GM18505 (cell line): ENCODE measurements around the gene DSTN.
"Not testable (repeated sequence)": the region's sequence is repeated elsewhere in the genome, so short reads cannot be mapped to it uniquely, and the experiment has no call there.

Experiments used
- ATAC-seq: cut with Tn5 transposase; IDR thresholded peaks from one replicate; pipeline ENCODE4 v1.9.1; 2021; ENCODE audit not compliant: unreplicated experiment
- POLR2A ChIP-seq: IDR thresholded peaks from 4 replicates; pipeline ENCODE4 v1.6.1; 2011; ENCODE audit warnings: borderline replicate concordance; ENCODE audit not compliant: insufficient read depth, insufficient read length; ENCODE audit errors: extremely low read depth

DSTN gene

DNA sequence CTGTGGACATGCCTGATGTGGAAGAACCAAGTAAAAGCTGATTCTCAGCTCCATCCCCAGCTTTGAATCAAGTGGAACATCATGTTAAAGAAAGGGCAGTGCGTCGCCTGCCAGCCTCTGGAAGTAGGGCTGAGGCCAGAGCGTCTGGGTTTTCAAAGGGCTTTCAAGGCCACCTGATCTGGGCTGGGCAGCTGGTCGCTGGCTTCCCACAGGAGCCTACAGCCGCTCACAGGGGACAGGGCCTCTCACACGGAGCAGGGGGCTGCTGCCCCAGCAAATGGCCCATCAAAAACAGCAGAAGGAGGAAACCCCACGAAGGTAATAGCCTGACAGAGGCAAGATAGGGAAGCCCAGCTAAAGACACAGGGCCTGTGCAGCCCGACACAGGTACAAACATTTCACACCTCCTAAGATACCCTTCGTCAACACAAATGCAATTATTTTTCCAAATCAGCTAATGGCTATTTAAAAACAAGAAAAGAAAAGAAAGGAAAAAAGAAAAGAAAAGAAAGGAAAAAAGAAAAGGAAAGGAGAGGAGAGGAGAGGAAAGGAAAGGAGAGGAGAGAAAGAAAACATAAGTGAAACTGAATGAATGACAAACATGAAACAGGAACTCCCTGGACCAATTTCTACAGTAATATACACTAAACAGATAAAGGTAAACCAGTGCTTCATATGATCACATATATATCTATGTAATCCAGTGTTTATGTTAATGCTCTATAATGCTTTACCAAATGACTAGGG, 87.4 kb downstream of the DSTN start:
- ATAC-seq = no peak

DNA sequence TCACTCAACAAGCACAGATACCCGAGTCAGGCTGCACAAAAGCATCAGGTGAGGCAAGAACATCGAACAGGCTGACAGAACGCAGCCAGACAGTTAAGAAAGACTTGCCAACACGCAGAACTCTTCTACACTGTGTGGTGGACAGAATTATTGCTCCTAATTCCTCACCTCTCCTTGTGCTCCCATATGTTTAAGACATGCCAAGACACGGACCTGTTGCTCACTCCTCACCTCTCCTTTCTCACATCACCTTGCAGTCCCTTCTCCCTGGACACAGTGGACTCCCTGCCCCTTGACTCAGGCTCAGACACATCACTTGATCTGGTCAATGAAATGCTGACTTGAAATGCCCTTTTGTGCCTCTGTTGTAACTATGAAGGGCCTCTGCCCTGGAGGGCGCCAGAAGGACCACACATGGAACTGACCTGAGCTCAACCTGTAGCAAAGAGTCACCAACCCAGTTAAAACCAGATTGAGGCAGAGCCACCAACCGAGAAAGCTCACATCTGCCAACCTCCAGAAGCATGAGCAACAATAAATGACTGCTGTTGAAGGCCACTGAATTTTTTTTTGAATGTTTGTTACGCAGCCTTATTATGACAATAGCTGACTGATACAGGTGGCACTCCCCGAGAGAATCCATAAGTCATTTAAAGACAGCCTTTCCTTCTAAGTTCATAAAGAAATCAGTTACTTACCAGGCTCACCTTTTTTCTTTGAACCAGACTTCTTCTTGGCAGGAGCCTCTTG, 88.2 kb downstream of the DSTN start:
- no peak for TF ChIP-seq POLR2A
- ATAC-seq = no peak

More for the DNA sequence above, 87.4 kb downstream of the DSTN start:
- no peak for TF ChIP-seq POLR2A

DNA sequence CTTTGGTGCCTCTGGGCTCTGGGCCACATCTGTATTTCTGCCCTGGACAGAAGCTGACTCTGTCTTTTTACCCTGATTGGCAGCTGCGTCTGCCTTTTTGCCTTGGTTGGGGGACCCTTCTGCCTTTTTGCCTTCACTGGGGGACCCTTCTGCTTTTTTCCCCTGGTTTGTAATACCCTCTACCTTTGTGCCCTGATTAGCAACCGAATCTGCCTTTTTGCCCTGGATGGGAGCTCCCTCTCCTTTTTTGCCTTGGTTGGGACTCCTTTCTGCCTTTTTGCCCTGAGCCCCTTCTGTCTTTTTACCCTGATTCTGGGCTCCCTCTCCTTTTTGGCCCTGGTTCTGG, 88.7 kb downstream of the DSTN start:
- no peak for ATAC-seq
- no peak for TF ChIP-seq POLR2A

DNA sequence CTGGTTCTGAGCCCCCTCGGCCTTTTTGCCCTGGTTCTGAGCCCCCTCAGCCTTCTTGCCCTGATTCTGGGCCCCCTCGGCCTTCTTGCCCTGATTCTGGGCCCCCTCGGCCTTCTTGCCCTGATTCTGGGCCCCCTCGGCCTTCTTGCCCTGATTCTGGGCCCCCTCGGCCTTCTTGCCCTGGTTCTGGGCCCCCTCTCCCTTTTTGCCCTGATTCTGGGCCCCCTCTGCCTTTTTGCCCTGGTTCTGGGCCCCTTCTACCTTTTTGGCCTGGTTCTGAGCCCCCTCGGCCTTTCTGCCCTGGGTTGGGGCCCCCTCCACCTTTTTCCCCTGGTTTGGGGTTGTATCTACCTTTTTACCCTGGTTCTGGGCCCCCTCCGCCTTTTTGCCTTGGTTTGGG, 89.5 kb downstream of the DSTN start:
- ATAC-seq = not testable (repeated sequence)
